Stimulated activated CD8-positive, alpha-beta memory T cell treated with anti-CD3 and anti-CD28 coated beads, Interleukin-7, amount 100 ng/mL, for 1 hour (primary cell): Measurements from ENCODE around the gene JOSD1.

Experiments
- DNase-seq, 2 donors: peaks; one replicate each; pipeline ENCODE4 v3.0.0-alpha.2; 2020; ENCODE audit warnings: low read depth in 2 of 2

The JOSD1 gene

GRCh38 chr22:38733329-38733723, 32.6 kb upstream of the JOSD1 start:
- DNase-seq, result peak in 1 of 2 donors; percentile 25

DNA sequence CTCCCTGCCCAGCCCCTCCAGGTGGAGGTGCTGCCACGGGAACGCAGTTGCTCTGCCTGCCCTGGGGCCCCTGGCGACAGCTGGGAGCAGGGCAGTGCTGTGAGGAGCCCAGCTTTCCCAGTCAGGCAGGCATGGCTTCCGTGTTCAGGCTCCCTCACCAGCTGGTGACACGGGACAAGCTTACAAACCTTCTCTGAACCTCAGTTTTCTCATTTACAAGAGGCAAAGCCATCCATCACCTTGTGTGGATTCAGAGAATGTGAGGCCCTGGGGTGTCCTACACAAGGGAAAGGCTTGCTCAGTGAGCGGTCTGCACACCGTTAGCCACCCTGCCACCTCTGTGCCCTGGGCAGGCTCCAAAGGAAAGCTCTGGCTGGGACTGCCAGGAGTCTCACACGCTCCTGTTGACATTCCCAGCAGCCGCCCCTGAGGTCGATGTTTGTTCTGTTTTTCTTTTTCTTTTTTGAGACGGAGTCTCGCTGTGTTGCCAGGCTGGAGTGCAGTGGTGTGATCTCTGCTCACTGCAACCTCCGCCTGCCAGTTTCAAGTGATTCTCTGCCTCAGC, 31.6 kb upstream of the JOSD1 start:
- DNase-seq, result no peak

- DNase-seq, result no peak
Observed at GRCh38 chr22:38731703-38732161, 31.0 kb upstream of the JOSD1 start.

- no peak for DNase-seq
Observed at GRCh38 chr22:38730411-38730871, 29.7 kb upstream of the JOSD1 start.

DNA sequence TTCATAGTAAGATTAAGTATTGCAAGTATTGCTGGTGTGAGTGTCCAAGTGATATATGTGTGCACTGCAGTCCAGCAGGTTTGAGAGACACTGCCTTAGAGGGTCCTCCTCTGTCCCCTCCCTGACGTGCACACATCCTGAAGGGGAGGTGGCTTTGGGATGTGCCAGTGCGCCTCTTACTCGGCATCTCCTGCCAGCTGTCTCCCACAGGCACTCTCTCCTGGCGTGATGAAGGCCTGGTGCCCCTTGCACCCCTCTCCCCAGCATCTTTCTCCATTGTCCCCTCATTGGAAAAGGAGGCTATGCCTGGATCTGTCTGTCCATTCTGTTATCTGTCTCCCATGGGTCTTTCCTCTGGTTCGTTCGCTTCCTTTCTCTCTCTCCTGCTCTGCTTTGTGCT, 29.2 kb upstream of the JOSD1 start:
- no peak for DNase-seq

GRCh38 chr22:38728871-38729796, 28.4 kb upstream of the JOSD1 start:
- no peak for DNase-seq

DNA sequence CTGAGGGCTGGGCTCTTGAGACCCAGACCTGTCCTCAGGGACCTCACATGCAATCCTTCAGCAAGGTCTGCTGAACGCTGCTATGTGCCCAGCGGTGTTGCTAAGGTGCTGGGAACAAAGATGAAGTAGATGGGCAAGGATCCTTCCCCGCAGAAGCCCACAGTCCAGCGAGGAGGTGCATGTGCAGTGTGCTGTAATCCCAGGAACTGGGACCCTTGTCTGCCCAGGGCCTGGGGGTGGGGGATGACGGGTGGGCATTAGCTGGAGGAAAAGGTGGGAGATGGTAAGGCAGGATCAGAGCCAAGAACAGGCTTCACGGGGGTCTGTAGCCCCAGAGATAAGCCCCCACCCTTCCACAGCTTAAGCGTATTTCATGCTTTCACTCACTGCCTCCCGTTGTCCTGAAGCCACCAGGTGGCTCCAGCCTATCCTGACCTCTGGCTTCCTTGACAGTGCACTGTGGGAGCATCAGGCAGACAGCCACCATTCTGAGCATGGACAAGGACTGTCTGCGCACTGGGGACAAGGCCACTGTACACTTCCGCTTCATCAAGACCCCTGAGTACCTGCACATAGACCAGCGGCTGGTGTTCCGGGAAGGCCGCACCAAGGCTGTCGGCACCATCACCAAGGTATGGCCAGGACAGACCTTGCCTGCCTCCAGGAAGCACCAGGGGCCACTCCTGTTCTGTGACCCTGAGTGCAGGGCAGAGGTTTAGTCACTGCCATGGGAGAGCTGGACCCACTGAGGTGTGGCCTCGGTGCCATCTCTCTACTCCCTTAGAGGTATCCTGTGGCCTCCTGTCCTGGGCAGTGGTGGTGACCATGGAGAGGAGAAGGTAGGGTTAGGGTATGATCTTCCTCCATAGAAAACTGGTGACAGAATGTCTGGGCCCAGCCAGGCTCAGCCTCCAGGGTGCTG, 27.0 kb upstream of the JOSD1 start:
- DNase-seq, result no peak

DNA sequence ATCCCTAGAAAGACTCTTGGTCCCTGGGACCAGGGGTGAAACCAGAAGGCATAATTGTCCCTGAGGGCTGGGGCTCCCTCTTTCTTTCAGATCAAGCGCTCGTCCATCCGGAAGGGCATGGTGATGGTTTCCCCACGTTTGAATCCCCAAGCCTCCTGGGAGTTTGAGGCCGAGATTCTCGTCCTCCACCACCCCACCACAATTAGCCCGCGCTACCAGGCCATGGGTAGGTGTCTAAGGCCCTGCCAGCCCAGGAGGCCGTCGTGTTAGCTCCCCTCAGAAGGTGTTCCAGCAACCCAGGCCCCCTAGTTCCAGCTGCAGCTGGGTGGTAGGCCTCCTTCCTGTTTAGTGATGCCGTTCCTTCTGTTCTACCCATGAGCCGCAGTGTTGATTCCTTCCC, 26.4 kb upstream of the JOSD1 start:
- no peak for DNase-seq

DNA sequence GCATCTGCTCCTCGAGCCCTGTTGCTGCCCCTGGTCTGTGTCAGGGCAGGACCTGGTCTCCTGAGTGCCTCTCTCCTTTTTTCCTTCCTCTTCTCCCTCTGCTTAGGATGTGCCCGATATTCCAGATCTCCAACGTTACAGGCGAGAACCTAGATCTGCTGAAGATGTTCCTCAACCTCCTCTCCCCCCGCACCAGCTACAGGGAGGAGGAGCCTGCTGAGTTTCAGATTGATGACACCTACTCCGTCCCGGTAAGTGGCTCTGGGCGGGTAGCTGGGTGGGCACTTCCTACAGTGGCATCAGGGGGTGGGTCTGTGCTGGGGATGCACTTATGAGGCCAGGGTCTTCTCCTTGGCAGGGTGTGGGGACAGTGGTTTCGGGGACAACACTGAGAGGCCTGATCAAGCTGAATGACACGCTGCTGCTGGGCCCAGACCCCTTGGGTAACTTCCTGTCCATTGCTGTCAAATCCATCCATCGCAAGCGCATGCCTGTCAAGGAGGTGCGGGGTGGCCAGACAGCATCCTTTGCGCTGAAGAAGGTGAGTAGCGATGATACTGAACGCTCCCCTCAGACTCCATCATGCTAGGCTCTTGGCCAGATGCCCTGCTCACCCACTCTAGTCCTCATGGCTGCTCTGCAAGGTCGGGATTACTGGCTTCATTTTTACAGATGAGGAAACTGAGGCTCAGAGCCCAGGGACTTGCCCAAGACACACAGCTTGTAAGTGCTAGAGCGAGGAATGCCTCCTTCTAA, 25.3 kb upstream of the JOSD1 start:
- DNase-seq, result no peak

GRCh38 chr22:38724926-38725571, 24.3 kb upstream of the JOSD1 start:
- DNase-seq, result no peak

DNA sequence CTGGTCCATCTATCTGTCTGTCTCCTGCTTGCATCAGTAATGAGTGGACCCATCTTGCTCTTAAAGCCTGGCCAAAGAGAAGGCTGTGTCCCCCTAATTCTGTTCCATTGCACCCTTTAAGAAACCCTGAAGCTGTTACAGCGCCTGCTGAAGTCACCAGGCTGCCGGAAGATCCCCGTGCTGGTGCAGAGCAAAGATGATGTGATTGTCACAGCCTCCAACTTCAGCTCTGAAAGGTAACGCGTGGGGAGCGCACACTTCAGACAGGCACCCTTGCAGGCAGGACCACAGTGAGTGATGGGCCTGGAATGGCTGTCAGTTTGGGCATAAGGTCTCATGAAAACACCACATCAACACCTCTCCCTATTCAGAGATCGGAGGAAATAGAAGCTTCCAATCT, 23.4 kb upstream of the JOSD1 start:
- no peak for DNase-seq

GRCh38 chr22:38721551-38721950, 20.8 kb upstream of the JOSD1 start:
- DNase-seq, result no peak

DNA sequence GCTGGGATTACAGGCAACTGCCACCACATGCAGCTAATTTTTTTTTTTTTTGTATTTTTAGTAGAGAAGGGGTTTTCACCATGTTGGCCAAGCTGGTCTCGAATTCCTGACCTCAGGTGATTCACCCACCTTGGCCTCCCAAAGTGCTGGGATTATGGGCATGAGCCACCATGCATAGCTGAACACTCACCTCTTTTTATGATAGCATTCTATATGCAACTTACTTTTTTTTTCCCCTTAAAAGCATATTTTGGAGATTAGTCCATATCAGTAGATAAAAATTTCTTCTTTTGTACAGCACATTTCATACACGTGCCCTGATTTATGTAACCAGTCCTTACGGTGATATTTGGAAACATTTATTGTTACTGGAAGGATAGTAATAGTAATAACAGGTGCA, 19.6 kb upstream of the JOSD1 start:
- no peak for DNase-seq

- DNase-seq, result no peak
Observed at GRCh38 chr22:38719196-38719595, 18.5 kb upstream of the JOSD1 start.

- DNase-seq, result no peak
Observed at GRCh38 chr22:38718414-38718813, 17.7 kb upstream of the JOSD1 start.

DNA sequence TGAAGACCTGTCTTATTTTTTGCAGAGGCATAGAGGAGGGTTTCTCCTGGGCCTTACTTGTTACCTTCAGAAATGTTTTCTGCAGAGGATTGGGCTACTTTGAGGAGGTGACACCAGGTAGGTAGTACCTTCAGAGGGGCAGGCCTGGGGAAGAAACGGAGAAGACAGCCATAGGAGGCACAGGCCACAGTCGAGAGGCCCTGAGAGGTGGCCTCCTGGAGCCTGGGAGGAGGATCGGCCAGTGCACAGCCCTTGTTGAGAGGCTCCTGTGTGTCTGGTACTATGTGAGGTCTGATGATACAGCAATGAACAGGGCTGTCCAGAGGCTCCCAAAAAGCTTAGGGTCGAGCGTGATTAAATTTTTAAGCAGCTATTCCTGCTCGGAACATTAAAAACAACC, 16.5 kb upstream of the JOSD1 start:
- no peak for DNase-seq

DNA sequence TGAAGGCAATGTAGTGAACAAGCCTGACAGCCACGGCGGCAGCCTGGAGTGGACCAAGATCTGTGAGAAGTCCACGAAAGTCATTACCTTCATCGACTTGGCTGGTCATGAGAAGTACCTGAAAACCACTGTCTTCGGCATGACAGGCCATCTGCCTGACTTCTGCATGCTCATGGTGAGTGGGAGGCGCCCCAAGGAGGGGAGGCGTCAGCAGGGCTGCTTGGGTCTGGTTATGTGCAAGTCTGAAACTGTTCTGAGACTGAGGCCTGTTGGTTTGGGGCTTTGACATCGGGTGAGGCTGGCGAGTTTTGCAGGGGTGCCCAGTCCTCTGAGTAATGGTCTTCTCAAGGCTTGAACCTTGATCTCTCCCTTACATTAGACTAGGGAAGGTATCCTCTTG, 16.1 kb upstream of the JOSD1 start:
- DNase-seq, result no peak

DNA sequence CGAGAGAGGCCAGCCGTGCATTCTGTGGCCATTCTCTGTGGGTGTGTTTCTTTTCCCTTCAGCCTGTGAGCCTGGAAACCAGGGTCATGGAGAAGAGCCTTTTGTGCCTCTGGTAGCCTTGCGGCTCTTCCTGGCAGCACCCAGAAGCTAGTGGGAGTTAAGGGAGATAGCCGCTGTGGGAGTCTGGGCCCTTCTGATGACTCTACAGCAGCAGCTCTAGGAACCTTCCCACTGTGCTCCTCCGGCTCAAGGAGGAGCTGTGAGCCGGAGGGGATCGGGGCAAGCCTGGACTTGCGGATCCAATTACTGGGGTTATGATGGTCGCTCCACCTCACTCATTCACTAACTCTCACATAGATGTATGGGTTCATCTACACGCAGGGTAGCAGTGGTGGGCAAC, 15.5 kb upstream of the JOSD1 start:
- no peak for DNase-seq

DNA sequence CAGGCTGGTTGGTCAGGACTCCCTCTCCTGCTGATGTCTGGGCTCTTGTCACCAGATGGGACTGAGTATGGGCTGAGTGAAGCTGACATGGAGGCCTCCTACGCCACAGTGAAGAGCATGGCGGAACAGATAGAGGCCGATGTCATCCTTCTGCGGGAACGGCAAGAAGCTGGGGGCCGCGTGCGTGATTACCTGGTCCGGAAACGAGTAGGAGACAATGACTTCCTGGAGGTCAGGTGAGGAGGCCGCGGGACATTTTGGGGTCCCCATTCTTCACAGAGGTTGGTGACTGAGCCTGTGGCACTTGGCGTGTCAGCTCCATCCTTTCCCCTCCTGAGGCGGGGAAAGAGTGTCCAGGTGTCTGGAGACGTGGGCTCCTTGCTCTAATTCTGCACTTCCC, 15.1 kb upstream of the JOSD1 start:
- no peak for DNase-seq

- no peak for DNase-seq
Observed at GRCh38 chr22:38715176-38715764, 14.5 kb upstream of the JOSD1 start.

DNA sequence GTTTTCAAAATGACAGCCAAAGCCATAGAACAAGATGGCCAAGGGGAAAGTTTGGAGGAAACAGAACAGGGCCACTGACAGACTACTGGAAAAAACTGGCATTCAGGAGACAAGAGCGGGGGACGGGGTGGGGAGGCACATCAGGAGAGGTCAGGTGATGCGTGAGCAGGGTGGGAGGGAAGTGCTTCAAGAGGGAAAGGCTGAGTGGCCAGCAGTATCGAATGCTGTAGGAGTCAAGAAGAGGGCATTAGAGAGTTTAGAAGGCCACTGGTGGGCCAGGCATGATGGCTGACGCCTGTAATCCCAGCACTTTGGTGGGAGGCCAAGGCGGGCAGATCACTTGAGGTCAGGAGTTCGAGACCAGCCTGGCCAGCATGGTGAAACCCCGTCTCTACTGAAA, 13.2 kb upstream of the JOSD1 start:
- no peak for DNase-seq
